ENCODE measurements around the gene SART3. TPM values are rescaled to one million over a fixed set of nuclear protein-coding genes. Genes with fewer than 3 reads are reported as not detected.

SART3 gene, protein sequence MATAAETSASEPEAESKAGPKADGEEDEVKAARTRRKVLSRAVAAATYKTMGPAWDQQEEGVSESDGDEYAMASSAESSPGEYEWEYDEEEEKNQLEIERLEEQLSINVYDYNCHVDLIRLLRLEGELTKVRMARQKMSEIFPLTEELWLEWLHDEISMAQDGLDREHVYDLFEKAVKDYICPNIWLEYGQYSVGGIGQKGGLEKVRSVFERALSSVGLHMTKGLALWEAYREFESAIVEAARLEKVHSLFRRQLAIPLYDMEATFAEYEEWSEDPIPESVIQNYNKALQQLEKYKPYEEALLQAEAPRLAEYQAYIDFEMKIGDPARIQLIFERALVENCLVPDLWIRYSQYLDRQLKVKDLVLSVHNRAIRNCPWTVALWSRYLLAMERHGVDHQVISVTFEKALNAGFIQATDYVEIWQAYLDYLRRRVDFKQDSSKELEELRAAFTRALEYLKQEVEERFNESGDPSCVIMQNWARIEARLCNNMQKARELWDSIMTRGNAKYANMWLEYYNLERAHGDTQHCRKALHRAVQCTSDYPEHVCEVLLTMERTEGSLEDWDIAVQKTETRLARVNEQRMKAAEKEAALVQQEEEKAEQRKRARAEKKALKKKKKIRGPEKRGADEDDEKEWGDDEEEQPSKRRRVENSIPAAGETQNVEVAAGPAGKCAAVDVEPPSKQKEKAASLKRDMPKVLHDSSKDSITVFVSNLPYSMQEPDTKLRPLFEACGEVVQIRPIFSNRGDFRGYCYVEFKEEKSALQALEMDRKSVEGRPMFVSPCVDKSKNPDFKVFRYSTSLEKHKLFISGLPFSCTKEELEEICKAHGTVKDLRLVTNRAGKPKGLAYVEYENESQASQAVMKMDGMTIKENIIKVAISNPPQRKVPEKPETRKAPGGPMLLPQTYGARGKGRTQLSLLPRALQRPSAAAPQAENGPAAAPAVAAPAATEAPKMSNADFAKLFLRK
- total RNA-seq = 51.7 TPM

- peak; percentile 80 to 94 (median 88) for DNase-seq (ENCODE audit: low read depth in 2 of 3, low spot score in 2 of 3)
These were observed at the start of gene SART3 for GRCh38 chr12:108560752-108561719. SART3 (minus strand) TSS chr12:108561173; CDS start chr12:108561154, 19 bp downstream.

- no peak for DNase-seq (ENCODE audit: low read depth in 2 of 3, low spot score in 2 of 3)
These were observed 49.4 kb upstream of the SART3 start for GRCh38 chr12:108610336-108610815.

DNA sequence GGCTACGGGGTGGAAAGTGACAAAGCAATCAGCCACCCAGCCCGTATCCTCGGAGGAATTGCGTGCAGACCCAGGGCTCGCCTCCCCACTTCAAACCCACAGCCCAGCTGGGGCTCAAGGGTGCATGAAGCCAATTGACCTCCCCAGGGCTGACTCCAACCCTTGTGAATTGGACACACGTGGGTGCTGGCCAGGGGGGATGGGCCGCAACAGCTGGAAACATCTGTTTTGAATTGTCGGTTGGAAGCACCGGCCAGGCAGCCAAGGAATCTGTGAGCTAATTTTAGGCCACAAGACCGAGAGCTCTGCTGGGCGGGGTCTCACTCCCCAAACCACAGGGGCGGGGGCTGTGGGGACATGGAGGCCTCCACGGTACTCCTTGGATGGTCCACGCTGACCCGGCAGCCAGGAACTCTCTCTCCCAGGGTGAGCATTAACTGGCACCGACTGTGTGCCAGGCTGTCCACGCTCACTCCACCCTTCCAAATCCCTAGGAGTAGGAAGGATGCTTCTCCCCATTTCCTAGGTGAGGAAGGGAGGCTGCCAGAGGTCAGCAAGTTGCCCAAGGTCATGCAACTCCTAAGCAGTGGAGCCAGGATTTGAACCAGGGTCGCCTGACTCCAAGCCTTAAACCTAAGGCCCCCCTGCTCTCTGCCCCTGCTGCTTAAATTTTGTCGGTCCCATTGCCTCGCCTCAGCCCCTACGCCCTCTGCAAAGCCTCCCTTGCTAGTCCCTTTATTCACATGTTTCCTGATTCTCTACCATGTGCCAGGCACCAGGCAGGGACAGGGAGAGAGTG is 48.8 kb upstream of the SART3 start:
- peak in 1 of 3 donors; percentile 80 for DNase-seq (ENCODE audit: low read depth in 2 of 3, low spot score in 2 of 3)

DNA sequence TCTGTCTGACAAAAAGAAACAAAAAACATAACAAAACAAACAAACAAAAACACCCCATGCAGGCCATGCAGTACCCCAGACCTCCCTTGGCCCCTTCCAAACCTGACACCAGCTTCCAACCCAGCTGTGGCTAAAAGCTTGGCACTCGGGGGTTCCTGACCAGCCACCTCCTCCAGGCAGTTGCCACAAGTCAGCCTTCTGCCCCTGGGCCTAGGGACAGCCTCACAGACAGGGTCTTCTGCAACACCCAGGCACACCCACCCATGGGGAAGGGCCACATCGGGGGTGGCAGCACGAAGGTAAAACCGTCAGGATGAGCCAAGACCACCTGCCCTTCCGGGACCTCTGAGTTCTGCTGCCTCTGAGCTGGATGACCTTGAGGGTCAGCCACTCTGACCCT is 47.6 kb upstream of the SART3 start:
- no peak for DNase-seq (ENCODE audit: low read depth in 2 of 3, low spot score in 2 of 3)

GRCh38 chr12:108607981-108608600 is 47.1 kb upstream of the SART3 start:
- no peak for DNase-seq (ENCODE audit: low read depth in 2 of 3, low spot score in 2 of 3)

GRCh38 chr12:108606492-108606891 is 45.5 kb upstream of the SART3 start:
- DNase-seq (ENCODE audit: low read depth in 2 of 3, low spot score in 2 of 3) = no peak

DNA sequence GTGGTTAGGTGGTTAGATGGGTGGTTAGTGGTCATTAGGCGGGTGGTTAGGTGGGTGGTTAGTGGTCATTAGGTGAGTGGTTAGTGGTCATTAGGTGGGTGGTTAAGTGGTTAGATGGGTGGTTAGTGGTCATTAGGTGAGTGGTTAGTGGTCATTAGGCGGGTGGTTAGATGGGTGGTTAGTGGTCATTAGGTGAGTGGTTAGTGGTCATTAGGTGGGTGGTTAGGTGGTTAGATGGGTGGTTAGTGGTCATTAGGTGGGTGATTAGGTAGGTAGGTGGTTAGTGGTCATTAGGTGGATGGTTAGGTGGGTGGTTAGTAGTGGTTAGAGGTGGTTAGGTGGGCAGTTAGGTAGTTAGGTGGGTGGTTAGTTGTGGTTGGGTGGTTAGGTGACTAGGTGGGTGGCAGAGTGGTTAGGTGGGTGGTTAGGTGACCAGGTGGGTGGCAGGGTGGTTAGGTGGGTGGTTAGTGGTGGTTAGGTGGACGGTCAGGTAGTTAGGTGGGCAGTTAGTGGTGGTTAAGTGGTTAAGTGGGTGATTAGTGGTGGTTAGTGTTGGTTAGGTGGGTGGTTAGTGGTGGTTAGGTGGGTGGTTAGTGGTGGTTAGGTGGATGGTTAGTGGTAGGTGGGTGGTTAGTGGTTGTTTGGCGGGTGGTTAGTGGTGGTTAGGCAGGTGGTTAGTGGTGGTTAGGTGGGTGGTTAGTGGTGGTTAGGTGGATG is 44.9 kb upstream of the SART3 start:
- no peak for DNase-seq (ENCODE audit: low read depth in 2 of 3, low spot score in 2 of 3)

DNA sequence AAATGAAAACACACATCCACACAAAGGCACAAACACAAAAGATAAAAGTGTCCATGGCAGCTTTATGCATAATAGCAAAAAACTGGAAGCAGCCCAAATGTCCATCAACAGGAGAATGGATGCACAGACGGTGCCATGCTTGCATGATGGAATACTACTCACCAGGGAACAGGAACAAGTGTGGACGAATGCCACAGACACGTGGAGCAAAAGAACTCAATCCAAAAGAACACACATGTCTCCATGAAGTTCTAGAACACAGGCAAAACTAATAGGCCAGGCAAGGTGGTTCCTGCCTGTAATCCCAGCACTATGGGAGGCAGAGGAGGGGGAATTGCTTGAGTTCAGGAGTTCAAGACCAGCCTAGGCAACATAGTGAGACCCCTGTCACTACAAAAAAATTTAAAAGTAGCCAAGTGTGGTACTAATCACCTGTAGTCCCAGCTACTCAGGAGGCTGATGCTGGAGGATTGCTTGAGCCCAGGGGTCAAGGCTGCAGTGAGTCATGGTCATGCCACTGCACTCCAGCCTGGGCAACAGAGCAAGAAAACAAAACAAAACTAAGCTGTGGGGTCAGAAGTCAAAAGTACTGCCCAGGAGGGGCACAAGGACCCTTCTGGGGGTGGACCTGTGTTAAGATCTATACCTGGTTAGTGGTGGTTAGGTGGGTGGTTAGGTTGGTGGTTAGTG is 44.2 kb upstream of the SART3 start:
- DNase-seq (ENCODE audit: low read depth in 2 of 3, low spot score in 2 of 3) = peak in 1 of 3 donors; percentile 23

- no peak for DNase-seq (ENCODE audit: low read depth in 2 of 3, low spot score in 2 of 3)
These were observed 43.4 kb upstream of the SART3 start for GRCh38 chr12:108604208-108604941.

DNA sequence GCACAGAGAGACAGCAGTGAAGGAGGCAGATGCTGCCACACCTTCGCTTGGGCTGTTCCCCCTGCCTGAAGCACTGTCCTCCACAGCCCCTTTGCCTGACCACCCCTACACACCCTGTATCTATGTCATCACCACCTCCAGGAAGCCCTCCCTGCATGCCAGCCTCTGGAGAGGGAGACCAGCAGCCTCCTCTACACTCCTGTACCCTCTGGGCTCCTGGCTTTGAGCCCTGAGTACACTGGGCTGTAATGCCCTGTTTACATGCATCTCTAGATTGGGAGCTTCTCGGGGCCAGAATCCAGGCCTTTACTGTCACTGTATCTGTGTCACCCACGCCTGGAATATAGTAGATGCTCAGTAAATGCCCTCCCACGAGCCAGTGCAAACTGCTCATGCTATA is 42.8 kb upstream of the SART3 start:
- DNase-seq (ENCODE audit: low read depth in 2 of 3, low spot score in 2 of 3) = no peak

- no peak for DNase-seq (ENCODE audit: low read depth in 2 of 3, low spot score in 2 of 3)
These were observed 42.2 kb upstream of the SART3 start for GRCh38 chr12:108602976-108603704.

GRCh38 chr12:108602209-108602705 is 41.3 kb upstream of the SART3 start:
- no peak for DNase-seq (ENCODE audit: low read depth in 2 of 3, low spot score in 2 of 3)

DNA sequence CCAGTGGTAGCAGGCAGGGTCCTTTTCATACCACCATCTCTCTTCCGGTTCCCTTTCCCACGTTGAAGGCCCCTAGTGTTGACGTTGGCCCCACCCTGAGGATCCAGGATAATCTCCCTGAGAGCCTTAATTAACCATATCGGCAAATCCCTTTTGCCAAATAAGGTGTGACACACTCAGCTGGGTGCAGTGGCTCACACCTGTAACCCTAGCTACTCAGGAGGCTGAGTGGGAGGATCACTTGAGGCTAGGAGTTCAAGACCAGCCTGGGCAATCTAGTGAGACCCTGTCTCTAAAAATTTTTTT is 39.7 kb upstream of the SART3 start:
- DNase-seq (ENCODE audit: low read depth in 2 of 3, low spot score in 2 of 3) = no peak

- no peak for DNase-seq (ENCODE audit: low read depth in 2 of 3, low spot score in 2 of 3)
These were observed 39.2 kb upstream of the SART3 start for GRCh38 chr12:108599948-108600701.

GRCh38 chr12:108599541-108599940 is 38.6 kb upstream of the SART3 start:
- no peak for DNase-seq (ENCODE audit: low read depth in 2 of 3, low spot score in 2 of 3)
